BLaER1 treated with 17β-estradiol and CSF1 and Interleukin-3, amounts not matched to agents 10 nM and 100 nM (cell line): ENCODE results near the gene DUOX2.

Experiments used
- H3K27ac ChIP-seq, 11 experiments: shearing (Covaris generic); formaldehyde crosslinking; 2 replicates each; pipeline ENCODE4 v1.8.1; 2022
- H3K27me3 ChIP-seq, 11 experiments: shearing (Covaris generic); formaldehyde crosslinking; 2 replicates each; pipeline ENCODE4 v1.8.1; 2022
- H3K36me3 ChIP-seq, 11 experiments: shearing (Covaris generic); formaldehyde crosslinking; 2 replicates each; pipeline ENCODE4 v1.8.1; 2022
- H3K4me1 ChIP-seq, 10 experiments: shearing (Covaris generic); formaldehyde crosslinking; 2 replicates each; pipeline ENCODE4 v1.8.1; 2022
- H3K4me2 ChIP-seq, 11 experiments: shearing (Covaris generic); formaldehyde crosslinking; 2 replicates each; pipeline ENCODE4 v1.8.1; 2022
- H3K4me3 ChIP-seq, 10 experiments: shearing (Covaris generic); formaldehyde crosslinking; 2 replicates each; pipeline ENCODE4 v1.8.1; 2022
- H3K9ac ChIP-seq, 11 experiments: shearing (Covaris generic); formaldehyde crosslinking; 2 replicates each; pipeline ENCODE4 v1.8.1; 2022
- H3K9me3 ChIP-seq, 11 experiments: shearing (Covaris generic); formaldehyde crosslinking; replicated peaks in 1 of 11; 2 replicates each; pipeline ENCODE4 v1.8.1; 2022
- H4K20me1 ChIP-seq, 11 experiments: shearing (Covaris generic); formaldehyde crosslinking; 2 replicates each; pipeline ENCODE4 v1.8.1; 2022
- Cebpa-rat ChIP-seq, 11 experiments: shearing (Covaris generic); IDR thresholded peaks; 2 replicates each; pipeline ENCODE4 v1.8.1; 2022

The DUOX2 gene

DNA sequence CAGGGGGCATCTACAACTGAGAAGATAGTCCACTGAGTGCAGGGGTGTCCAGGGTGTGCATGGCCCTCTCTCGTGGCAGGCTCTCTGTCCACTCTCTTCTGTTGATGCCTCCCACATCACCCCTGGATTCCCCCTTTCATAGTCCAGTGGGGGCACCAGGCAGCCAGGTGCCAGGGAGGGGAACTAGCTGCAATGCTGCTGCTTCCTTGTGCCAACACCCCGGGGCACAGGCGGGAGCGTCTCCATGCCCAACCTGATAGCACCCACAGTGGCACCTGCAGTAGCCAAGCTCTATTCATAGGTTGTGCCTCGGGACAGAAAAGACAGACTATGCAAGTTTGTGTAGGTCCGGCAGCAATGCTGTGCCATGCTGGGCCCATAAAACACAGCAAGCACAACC lies 11.7 kb downstream of the DUOX2 start:
- Histone ChIP-seq H3K9ac (no peak overlapping the region), H3K27ac (no peak overlapping the region), H3K36me3 (no peaks in the 10 kb centered on the region), H3K9me3 (no peaks in the 10 kb centered on the region), H3K4me3 (no peak overlapping the region), H3K4me1 (peaks cover 0 to 17% (median 13%) of the 10 kb centered on the region in 10 experiments; a peak in 16 of 20 replicates), H3K4me2 (no peak overlapping the region), H4K20me1 (no peaks in the 10 kb centered on the region), H3K27me3 (no peaks in the 10 kb centered on the region)
- no peak for TF ChIP-seq Cebpa-rat (IDR thresholded peaks at IDR 0.05)

GRCh38 chr15:45101749-45102148 lies 12.2 kb downstream of the DUOX2 start:
- no peak overlapping the region for H3K27ac ChIP-seq

DNA sequence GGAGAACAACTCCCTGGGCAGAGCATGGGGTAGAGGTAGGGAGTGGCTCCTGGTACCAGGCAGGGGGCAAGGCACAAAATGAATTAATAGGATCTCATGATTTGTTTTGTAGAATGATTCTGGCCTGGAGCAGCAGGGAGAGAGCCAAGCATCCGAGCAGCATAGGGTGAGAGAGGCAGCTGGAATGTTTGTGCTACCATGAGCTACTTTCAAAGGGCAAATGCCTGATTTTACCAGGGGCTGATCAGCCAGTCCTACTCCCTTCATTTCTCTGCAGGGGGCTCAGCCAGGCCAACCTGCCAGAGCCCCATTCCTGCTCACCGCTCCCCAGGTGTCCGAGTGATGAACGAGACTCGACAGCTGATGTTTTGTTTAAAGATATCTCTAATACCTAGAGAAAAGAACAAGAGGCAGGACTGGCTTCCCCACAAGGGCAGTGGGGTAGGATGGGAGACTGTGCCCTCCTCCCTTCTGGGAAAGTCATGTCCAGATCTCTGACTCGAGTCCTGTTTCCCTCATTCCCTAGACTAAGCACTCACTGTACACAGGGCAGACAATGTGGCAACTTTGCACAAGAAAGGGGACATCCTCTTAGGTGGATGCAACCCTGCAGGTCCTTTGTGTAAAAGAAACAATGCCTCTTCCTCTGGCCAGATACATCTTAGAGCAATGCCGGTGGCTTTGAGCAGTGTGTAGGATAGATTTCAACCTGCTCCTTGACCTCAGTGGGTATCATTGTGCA lies 12.9 kb downstream of the DUOX2 start:
- Histone ChIP-seq H3K27me3 (no peaks in the 10 kb centered on the region), H3K9me3 (no peaks in the 10 kb centered on the region), H3K4me3 (no peak overlapping the region), H3K9ac (no peak overlapping the region), H3K4me1 (peaks cover 0 to 9% (median 3%) of the 10 kb centered on the region in 10 experiments; a peak in 11 of 20 replicates), H3K36me3 (no peaks in the 10 kb centered on the region), H3K27ac (no peak overlapping the region), H4K20me1 (no peaks in the 10 kb centered on the region; a peak in 1 of 22 replicates), H3K4me2 (no peak overlapping the region)
- no peak for TF ChIP-seq Cebpa-rat (IDR thresholded peaks at IDR 0.05)

More at GRCh38 chr15:45101749-45102148, 12.2 kb downstream of the DUOX2 start:
- Histone ChIP-seq H3K27me3 (no peaks in the 10 kb centered on the region), H3K4me2 (no peak overlapping the region), H3K9ac (no peak overlapping the region), H3K4me3 (no peak overlapping the region), H3K4me1 (peaks cover 0 to 15% (median 10%) of the 10 kb centered on the region in 10 experiments; a peak in 16 of 20 replicates), H4K20me1 (no peaks in the 10 kb centered on the region), H3K9me3 (no peaks in the 10 kb centered on the region), H3K36me3 (no peaks in the 10 kb centered on the region)
- no peak for TF ChIP-seq Cebpa-rat (IDR thresholded peaks at IDR 0.05)

- H4K20me1 ChIP-seq = no peaks in the 10 kb centered on the region; a peak in 1 of 22 replicates
- no peak for TF ChIP-seq Cebpa-rat (IDR thresholded peaks at IDR 0.05)
- H3K27me3 ChIP-seq = no peaks in the 10 kb centered on the region
- H3K27ac ChIP-seq = no peak overlapping the region
- H3K9ac ChIP-seq = no peak overlapping the region
- H3K9me3 ChIP-seq = no peaks in the 10 kb centered on the region
- no peak overlapping the region for H3K4me2 ChIP-seq
- H3K4me1 ChIP-seq = peaks cover 0 to 5% (median 0%) of the 10 kb centered on the region in 10 experiments; a peak in 1 of 20 replicates
- H3K36me3 ChIP-seq = no peaks in the 10 kb centered on the region
- no peak overlapping the region for H3K4me3 ChIP-seq
Observed at GRCh38 chr15:45099549-45100165, 14.3 kb downstream of the DUOX2 start.

DNA sequence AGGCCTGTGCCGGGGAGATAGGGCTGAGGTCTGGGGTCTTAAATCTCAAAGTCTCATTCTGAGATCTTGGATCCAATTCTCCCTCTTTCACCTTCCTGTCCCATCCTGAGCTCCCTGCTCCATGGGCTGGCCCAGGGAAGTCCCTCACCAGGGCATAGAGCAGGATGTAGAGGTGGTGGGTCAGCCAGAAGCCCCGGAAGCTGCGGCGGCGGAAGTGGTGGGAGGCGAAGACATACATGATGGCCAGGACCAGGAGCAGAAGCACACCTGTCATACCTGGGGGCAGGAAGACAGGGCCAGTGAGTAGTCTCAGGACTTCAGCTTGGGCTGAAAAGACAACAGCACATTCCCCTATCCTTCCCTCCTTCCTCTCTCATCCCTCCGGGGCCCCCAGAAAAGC lies 16.5 kb downstream of the DUOX2 start:
- Histone ChIP-seq H3K27me3 (no peaks in the 10 kb centered on the region), H3K27ac (no peak overlapping the region), H3K9ac (no peak overlapping the region), H3K4me2 (no peak overlapping the region), H3K36me3 (no peaks in the 10 kb centered on the region), H3K4me3 (no peak overlapping the region), H3K4me1 (peaks cover 0 to 5% (median 0%) of the 10 kb centered on the region in 10 experiments; a peak in 1 of 20 replicates), H4K20me1 (no peaks in the 10 kb centered on the region; a peak in 1 of 22 replicates), H3K9me3 (no peaks in the 10 kb centered on the region)
- TF ChIP-seq Cebpa-rat (IDR thresholded peaks at IDR 0.05) = no peak

DNA sequence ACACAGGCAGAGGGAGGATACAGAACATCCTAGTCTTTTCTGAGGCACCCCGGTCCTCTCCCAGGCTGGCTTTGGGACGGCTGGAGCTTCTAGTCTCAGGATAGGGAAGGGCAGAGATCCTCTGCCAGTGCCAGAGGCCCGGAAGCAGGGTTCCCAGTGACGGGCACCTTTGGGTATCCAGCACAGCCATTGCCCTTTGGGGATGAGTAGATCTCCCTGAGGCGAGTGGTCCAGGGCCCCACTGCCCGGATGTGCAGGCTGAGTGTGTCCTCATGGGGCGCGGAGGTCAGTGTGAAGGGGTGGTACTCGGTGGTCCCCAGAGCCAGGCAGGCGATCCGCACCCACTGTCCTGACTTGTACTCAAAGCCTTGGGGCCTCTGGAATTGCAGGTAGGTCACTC lies 18.3 kb downstream of the DUOX2 start:
- Histone ChIP-seq H3K36me3 (no peaks in the 10 kb centered on the region), H3K9ac (no peak overlapping the region), H3K4me3 (no peak overlapping the region), H3K27ac (no peak overlapping the region), H3K9me3 (no peaks in the 10 kb centered on the region), H3K4me2 (no peak overlapping the region), H3K27me3 (no peaks in the 10 kb centered on the region), H4K20me1 (no peaks in the 10 kb centered on the region; a peak in 1 of 22 replicates), H3K4me1 (peaks cover 0 to 5% (median 0%) of the 10 kb centered on the region in 10 experiments; a peak in 1 of 20 replicates)
- TF ChIP-seq Cebpa-rat (IDR thresholded peaks at IDR 0.05) = no peak

DNA sequence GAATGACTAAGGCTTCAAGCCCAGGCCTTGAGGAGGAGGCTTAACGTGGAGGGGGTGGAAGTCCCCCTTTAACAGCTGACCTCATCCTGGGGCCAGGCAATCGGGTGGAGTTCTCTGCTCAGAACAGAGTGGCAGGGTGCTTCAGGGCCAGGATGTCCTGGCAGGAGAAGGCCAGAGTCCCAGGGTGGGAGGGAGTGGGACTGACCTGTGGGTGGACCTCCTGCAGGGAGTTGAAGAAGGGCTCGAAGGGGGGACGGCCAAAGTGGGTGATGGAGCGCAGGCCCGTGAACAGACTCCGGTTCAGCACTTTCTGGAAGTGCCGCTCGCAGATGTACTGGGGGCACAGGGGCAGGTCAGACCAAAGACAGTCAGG lies 19.6 kb downstream of the DUOX2 start:
- Histone ChIP-seq H3K27ac (no peak overlapping the region), H3K36me3 (no peaks in the 10 kb centered on the region), H3K9me3 (no peaks in the 10 kb centered on the region), H4K20me1 (no peaks in the 10 kb centered on the region; a peak in 1 of 22 replicates), H3K4me3 (no peak overlapping the region), H3K9ac (no peak overlapping the region), H3K4me2 (no peak overlapping the region), H3K27me3 (no peaks in the 10 kb centered on the region), H3K4me1 (peaks cover 0 to 5% (median 0%) of the 10 kb centered on the region in 10 experiments; a peak in 1 of 20 replicates)
- TF ChIP-seq Cebpa-rat (IDR thresholded peaks at IDR 0.05) = no peak

- no peaks in the 10 kb centered on the region for H3K9me3 ChIP-seq
- no peak overlapping the region for H3K4me2 ChIP-seq
- no peaks in the 10 kb centered on the region for H3K27me3 ChIP-seq
- no peaks in the 10 kb centered on the region for H3K36me3 ChIP-seq
- no peaks in the 10 kb centered on the region; a peak in 1 of 22 replicates for H4K20me1 ChIP-seq
- no peak overlapping the region for H3K9ac ChIP-seq
- no peak overlapping the region for H3K27ac ChIP-seq
- H3K4me3 ChIP-seq = no peak overlapping the region
- H3K4me1 ChIP-seq = peaks cover 0 to 5% (median 0%) of the 10 kb centered on the region in 10 experiments; a peak in 1 of 20 replicates
- TF ChIP-seq Cebpa-rat (IDR thresholded peaks at IDR 0.05) = no peak
Observed at GRCh38 chr15:45093622-45094357, 20.2 kb downstream of the DUOX2 start.

DNA sequence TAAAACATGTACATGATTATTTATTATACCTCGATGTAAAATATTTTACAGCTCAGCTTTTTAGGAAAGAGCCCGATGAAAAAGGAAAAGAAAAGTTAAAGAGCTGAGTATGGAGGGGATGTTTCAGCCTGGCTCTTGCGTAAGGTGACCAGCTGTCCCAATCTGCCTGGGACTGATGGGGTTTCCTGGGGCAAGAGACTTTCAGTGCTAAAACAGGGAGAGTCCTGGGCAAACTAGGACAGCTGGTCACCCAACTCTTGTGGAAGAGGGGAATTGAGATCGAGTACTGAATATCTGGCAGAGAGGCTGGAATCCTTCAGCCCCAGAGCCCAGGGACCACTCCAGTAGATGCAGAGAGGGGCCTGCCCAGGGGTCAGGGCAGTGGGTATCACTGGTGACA lies 21.0 kb downstream of the DUOX2 start:
- no peak overlapping the region for H3K4me2 ChIP-seq
- peaks cover 0 to 5% (median 0%) of the 10 kb centered on the region in 10 experiments; a peak in 1 of 20 replicates for H3K4me1 ChIP-seq
- H3K27me3 ChIP-seq = no peaks in the 10 kb centered on the region
- no peak overlapping the region for H3K4me3 ChIP-seq
- TF ChIP-seq Cebpa-rat (IDR thresholded peaks at IDR 0.05) = peak in 1 of 11 experiments; percentile 4; a peak in 1 of 22 replicates
- no peak overlapping the region for H3K9ac ChIP-seq
- H3K27ac ChIP-seq = no peak overlapping the region
- no peaks in the 10 kb centered on the region for H3K9me3 ChIP-seq
- no peaks in the 10 kb centered on the region for H3K36me3 ChIP-seq
- no peaks in the 10 kb centered on the region; a peak in 1 of 22 replicates for H4K20me1 ChIP-seq
